ENCODE results near the gene CYP27B1.
A peak's percentile ranks its signal among the peaks of the same experiment; 100 is the strongest.
"Not testable (repeated sequence)": the region's sequence is repeated elsewhere in the genome, so short reads cannot be mapped to it uniquely, and the experiment has no call there.

The CYP27B1 gene

DNA sequence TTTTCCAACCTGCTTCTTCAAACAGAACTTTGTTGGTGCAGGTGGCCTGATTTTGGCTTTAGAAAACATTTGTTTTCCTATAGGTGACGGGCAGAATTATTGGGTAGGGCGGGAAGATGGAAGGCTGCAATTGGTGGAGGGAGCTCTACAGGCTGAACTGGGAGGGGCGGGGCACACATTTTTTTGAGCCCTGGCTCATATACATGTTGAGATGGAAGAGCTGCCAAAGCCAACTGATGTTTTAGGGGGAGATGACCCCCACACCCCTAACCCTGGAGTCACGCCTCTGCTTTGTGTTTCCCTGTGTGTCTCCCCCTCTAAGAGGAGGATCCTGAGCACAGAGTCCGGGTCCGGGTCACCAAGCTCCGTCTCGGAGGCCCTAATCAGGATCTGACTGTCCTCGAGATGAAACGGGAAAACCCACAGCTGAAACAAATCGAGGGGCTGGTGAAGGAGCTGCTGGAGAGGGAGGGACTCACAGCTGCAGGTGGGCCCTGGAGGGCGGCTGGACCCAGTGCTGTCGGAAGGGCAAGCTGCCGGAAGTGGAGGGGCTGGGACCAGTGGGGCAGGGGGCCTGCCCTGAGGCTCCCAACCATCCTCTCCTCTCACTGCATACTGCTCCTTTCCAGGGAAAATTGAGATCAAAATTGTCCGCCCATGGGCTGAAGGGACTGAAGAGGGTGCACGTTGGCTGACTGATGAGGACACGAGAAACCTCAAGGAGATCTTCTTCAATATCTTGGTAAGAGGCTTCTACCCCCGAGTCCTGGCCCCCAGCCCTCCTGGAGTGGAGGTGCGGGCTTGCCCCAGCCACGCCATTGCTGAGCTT, 46.9 kb downstream of the CYP27B1 start:
- no peak for DNase-seq

DNA sequence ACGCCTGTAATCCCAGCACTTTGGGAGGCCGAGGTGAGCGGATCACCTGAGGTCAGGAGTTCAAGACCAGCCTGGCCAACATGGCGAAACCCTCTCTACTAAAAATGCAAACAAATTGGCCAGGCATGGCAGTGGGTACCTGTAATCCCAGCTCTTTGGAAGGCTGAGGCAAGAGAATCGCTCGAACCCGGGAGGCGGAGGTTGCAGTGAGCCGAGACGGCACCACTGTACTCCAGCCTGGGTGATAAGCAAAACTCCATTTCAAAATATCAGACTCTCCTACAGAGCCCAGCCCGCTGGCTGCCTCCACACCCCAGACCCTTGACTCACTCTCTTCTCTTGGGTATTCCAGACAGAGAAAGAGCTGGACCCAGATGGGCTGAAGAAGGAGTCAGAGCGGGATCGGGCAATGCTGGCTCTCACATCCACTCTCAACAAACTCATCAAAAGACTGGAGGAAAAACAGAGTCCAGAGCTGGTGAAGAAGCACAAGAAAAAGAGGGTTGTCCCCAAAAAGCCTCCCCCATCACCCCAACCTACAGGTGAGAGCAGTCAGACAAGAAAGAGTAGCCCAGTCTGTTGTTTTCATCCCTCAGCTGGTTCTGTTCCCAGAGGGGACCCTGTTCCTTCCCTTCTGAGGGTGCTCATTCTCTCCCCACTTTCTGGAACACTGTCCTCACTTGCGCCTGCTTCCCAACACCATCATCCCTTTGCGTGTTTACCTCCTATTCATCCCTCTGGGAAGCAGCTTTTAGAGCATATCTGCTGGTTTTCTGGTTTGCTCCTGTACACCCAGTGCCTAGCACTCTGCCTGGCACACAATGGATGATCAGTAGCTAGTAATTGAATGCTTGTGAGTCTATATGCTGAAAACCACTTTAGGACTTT, 48.0 kb downstream of the CYP27B1 start:
- DNase-seq: no peak

- no peak for DNase-seq
Measured at GRCh38 chr12:57717846-57718640, 48.8 kb downstream of the CYP27B1 start.

DNA sequence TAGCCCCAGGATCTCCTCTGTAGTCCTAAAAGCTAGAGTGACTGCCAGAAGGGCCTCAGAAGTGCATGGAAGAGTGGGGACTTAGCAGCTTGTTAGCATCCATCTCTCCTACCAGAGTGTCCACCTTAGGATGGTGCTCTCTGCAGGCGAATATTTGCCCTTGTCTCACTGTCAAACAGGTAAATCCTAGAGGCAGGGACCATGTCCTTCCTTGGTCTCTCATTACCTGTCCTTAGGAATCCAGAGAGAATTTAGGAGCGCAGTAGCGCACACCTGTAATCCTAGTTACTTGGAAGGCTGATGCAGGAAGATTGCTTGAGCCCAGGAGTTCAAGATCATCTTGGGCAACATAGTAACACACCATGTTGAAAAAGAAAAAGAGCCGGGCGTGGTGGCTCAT, 49.7 kb downstream of the CYP27B1 start:
- no peak for DNase-seq

DNA sequence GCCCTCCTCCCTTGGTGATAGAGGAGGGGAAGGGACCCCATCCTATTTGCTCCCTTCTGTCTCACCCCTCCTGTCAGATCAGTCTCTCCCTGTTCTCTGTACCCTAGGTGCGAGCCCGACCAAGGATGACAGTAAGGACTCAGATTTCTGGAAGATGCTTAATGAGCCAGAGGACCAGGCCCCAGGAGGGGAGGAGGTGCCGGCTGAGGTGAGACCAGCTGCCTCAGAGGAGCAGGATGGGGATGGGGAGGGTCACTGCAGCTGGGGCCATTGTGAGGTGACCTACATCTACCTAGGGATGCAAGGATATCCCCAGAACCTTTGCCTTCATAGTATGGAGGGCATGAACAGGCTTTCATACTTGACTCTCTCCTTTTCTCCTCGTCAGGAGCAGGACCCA, 50.6 kb downstream of the CYP27B1 start:
- peak in 1 of 2 donors; percentile 11 for DNase-seq

DNA sequence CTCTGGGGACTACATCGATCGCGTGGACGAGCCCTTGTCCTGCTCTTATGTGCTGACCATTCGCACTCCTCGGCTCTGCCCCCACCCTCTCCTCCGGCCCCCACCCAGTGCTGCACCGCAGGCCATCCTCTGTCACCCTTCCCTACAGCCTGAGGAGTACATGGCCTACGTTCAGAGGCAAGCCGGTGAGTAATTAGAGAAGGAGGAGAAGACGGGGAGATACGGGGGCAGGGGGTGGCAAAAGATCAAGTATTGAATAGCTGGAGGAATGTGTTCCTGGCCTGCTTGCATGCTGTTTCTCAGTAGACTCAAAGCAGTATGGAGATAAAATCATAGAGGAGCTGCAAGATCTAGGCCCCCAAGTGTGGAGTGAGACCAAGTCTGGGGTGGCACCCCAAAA, 51.1 kb downstream of the CYP27B1 start:
- peak in 1 of 2 donors; percentile 6 for DNase-seq

DNA sequence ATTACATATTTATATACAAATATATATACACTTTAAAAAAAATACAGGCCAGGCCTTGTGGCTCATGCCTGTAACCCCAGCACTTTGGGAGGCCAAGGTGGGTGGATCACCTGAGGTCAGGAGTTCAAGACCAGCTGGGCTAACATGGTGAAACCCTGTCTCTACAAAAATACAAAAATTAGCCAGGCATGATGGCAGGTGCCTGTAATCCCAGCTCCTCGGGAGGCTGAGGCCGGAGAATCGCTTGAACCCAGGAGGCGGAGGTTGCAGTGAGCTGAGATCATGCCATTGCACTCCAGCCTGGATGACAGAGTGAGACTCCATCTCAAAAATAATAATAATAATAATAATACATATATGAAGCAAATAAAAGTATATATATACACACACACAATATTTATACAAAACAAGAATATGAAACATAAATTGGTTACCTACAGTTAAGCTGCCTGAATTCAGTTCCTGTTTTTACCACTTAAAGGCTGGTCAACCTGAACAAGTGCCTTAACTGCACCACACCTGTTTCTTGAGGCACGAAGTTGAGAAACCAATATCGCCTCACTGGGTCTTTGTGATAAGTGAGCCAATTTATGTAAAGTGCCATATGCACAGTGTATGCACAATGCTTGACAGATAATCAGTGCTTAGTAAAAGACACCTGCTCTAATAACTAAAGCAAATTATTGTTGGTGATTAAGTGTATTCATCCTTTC, 51.7 kb downstream of the CYP27B1 start:
- not testable (repeated sequence) for DNase-seq

GRCh38 chr12:57713209-57713608, 53.7 kb downstream of the CYP27B1 start:
- no peak for DNase-seq

- no peak for DNase-seq
Measured at GRCh38 chr12:57712701-57713100, 54.2 kb downstream of the CYP27B1 start.

Data from stimulated activated CD4-positive, alpha-beta T cell treated with anti-CD3 and anti-CD28 coated beads, Interleukin-2, amount 100 ng/mL, for 24 hours (primary cell).